Activated CD4-positive, alpha-beta memory T cell treated with anti-CD3 and anti-CD28 coated beads, Interleukin-2, amount 10 ng/mL, durations not matched to agents 7 days and 5 days (primary cell): ENCODE results near the gene UNC79. TPM values are rescaled to one million over a fixed set of nuclear protein-coding genes. Genes with fewer than 3 reads are reported as not detected.

ENCODE experiments used
- CTCF ChIA-PET: fragments of 350-600 bp; sonication (Branson Sonifier 250); formaldehyde crosslinking; loops from one replicate; lab custom pipeline; 2021; ENCODE audit warnings: antibody characterized with exemption, inconsistent platforms; lab: Charles Lee
- POLR2A ChIA-PET: fragments of 350-600 bp; sonication (Branson Sonifier 250); formaldehyde crosslinking; loops from one replicate; lab custom pipeline; 2021; ENCODE audit warnings: antibody characterized with exemption; lab: Charles Lee
- DNase-seq: peaks from one replicate; pipeline ENCODE4 v3.0.0-alpha.2; 2020
- H3K27ac Mint-ChIP-seq: one replicate; pipeline ENCODE4 v1.8.0; 2021; ENCODE audit warnings: mild to moderate bottlenecking, mixed read lengths
- H3K27me3 Mint-ChIP-seq: one replicate; pipeline ENCODE4 v1.8.0; 2021; ENCODE audit warnings: mixed read lengths
- H3K36me3 Mint-ChIP-seq: one replicate; pipeline ENCODE4 v1.8.0; 2021; ENCODE audit warnings: low read depth, mixed read lengths
- H3K4me1 Mint-ChIP-seq: one replicate; pipeline ENCODE4 v1.8.0; 2021; ENCODE audit warnings: mixed read lengths
- H3K4me3 Mint-ChIP-seq: one replicate; pipeline ENCODE4 v1.8.0; 2021; ENCODE audit warnings: mild to moderate bottlenecking, mixed read lengths
- H3K9me3 Mint-ChIP-seq: one replicate; pipeline ENCODE4 v1.8.0; 2021; ENCODE audit warnings: mixed read lengths
- total RNA-seq, 2 experiments: library from RNA; stranded (reverse); gene quantifications; one replicate each; pipeline ENCODE4 v1.2.3, GENCODE V29; 2021

UNC79 gene
- total RNA-seq, 2 experiments from 2014 or later: 0.03 TPM; not detected in 1

DNA sequence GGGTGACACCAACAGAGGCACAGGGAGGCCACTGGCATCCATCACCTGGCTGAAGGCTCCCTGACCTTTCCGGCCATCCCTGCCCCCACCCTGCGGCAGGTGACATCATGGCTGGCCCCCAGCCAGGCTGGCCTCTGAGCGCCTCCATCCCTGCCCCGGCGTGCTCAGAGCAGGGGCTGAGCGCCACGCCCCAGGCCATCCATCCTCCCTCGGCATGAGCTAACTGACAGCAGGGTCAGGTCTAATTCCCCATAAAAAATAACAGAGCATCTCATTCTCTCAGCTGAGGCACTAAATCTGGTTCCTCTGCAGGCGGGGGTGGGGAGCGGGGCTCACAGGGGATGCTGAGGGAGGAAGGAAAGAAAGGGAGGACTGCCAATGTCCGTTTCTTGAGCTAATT, 306.9 kb downstream of the UNC79 start:
- Mint-ChIP-seq H3K27ac (no peak overlapping the region), H3K4me3 (no peak overlapping the region), H3K27me3 (peaks cover 3% of the 10 kb centered on the region), H3K36me3 (no peaks in the 10 kb centered on the region), H3K9me3 (no peaks in the 10 kb centered on the region), H3K4me1 (no peaks in the 10 kb centered on the region)
- ChIA-PET POLR2A (no interaction called here), CTCF (no interaction called here)
- DNase-seq: no peak

DNA sequence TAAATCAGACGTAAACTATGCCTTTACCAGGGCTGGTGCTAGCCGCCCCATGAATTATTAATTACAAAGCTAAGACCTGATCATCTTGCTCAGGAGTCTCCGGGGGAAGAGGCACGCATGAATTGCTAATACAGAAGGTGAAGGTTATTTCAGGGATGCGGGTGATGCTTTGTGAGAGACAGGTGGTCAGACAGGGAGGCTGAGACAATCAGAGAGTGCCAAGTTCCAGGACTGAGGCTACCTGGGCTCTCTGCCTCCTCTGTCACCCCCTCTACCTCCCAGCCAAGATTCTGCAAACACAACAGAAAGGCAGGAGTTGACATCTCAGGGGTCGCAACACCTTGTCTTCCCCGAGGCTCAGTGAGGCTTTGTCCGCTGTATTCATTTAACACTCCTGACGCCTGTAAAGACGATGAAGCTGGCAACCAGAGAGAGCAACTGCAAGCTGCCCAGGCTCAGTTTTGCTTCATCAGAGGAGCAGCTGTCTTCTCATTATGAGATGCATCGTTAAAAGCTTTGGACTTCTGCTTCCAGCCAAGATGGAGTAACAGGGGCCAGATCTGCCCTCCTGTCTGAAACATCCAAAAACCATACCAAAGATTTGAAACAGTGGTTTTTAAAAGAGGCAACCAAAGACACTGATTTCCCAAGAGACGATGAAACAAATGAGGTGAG, 311.0 kb downstream of the UNC79 start:
- Mint-ChIP-seq H3K27me3 (peaks cover 5% of the 10 kb centered on the region), H3K36me3 (no peaks in the 10 kb centered on the region), H3K4me3 (no peak overlapping the region), H3K4me1 (no peaks in the 10 kb centered on the region), H3K9me3 (no peaks in the 10 kb centered on the region), H3K27ac (no peak overlapping the region)
- DNase-seq: no peak
- POLR2A ChIA-PET: no interaction called here
- CTCF ChIA-PET: no interaction called here

DNA sequence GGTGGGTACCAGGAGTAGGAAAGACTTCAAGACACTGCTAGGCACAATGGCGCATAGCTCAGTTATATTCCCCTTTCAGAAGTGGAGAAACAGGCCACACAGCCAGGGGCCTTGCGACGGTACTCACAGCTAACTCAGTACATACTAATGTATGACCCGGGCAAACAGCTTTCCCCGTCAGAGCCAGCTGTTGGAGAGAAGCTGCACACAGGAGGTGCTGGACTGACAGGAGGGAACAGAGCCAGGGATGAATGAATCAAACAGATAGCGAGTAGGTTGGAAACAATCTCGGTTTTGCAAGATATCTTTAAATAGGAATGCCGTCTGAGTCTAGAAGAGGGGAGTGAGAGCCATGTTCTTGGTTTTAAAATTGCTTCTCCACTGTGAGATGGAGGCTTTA, 312.0 kb downstream of the UNC79 start:
- ChIA-PET POLR2A (no interaction called here), CTCF (no interaction called here)
- no peak for DNase-seq
- Mint-ChIP-seq H3K36me3 (no peaks in the 10 kb centered on the region), H3K4me1 (no peaks in the 10 kb centered on the region), H3K27ac (no peak overlapping the region), H3K9me3 (no peaks in the 10 kb centered on the region), H3K27me3 (peaks cover 5% of the 10 kb centered on the region), H3K4me3 (no peak overlapping the region)

DNA sequence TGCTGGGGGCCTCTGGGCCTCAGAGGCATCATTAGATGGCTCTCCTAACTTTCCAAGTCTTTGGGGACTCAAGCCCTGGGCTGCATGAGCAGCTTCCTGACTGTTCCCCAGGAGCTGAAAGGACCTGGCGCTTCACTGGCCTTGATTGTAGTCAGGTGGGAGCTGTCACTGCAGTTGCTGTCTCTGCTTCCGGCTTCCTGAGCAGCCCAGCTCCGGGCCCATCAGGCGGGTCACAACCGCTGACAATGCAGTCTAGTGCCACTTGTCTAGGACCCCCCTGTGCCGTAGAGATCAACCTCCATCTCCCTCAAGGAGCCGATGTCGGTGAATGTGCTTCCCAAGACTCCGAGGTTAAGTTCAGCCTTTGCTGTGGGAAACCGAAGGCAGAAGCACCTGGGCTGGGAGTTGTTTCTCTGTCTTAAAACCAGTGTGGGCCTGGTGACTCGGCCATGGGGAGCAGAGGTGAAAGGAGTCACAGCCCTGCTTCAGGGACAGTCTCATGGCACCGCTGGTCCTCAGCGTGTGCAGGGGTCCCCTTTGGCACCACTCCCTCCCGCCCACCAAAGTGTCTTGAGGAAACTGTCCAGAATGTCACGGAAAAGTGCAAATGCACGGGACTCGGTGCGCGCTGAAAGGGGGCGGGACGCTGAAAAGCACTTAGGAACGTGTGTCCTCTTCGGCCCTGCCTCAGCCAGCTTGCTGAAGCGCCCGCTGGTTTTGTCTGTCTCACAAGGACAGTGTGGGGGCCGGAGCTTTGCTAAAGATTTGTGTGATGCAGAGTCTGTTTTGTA, 312.7 kb downstream of the UNC79 start:
- H3K27ac Mint-ChIP-seq: no peak overlapping the region
- ChIA-PET CTCF (no interaction called here), POLR2A (no interaction called here)
- H3K36me3 Mint-ChIP-seq: no peaks in the 10 kb centered on the region
- H3K4me1 Mint-ChIP-seq: no peaks in the 10 kb centered on the region
- H3K9me3 Mint-ChIP-seq: no peaks in the 10 kb centered on the region
- H3K27me3 Mint-ChIP-seq: peaks cover 2% of the 10 kb centered on the region
- H3K4me3 Mint-ChIP-seq: no peak overlapping the region
- no peak for DNase-seq

DNA sequence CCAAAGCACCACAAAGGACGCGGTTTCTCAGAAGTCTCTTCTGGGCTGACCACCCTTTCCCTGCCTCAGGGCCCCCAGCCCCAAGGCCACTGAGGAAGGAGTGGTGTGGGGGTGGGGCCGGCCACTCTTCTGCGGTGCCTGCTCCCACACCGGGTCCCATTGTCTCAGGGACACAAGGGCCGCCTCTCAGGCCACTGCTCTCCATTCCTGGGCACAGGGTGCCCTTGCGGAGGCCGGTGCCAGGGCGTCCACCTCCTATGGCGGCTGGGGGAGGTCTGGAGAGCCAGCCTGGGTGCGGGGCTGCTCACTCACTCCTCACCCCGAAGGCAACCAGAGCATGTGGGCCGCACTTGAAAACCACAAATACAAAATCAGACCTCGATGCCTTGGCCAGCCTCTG, 313.4 kb downstream of the UNC79 start:
- H3K36me3 Mint-ChIP-seq: no peaks in the 10 kb centered on the region
- ChIA-PET CTCF (no interaction called here), POLR2A (no interaction called here)
- H3K9me3 Mint-ChIP-seq: no peaks in the 10 kb centered on the region
- H3K27ac Mint-ChIP-seq: no peak overlapping the region
- H3K4me3 Mint-ChIP-seq: no peak overlapping the region
- no peak for DNase-seq
- peaks cover 2% of the 10 kb centered on the region for H3K27me3 Mint-ChIP-seq
- H3K4me1 Mint-ChIP-seq: no peaks in the 10 kb centered on the region

DNA sequence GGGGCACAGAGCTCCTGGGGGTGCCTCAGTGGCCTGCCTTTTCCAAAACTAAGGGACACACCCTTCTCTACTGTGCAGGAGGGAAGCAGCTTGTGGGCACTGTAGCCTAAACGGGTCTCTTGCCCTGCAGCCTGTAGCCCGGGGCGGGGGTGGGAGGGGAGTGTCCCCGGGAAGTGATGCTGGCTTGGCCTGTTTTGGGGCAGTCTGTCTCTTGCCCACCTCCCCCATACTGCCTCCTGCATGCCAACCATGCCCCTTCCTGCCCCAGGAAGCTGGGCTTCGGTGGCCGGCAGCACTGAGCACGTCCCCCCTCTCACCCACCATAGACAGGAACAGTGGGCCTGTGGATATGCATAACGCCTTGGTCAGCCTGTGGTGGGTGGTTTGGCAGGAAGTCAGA, 314.1 kb downstream of the UNC79 start:
- H3K4me3 Mint-ChIP-seq: no peak overlapping the region
- ChIA-PET POLR2A (no interaction called here), CTCF (no interaction called here)
- no peaks in the 10 kb centered on the region for H3K4me1 Mint-ChIP-seq
- no peak for DNase-seq
- no peaks in the 10 kb centered on the region for H3K9me3 Mint-ChIP-seq
- H3K27me3 Mint-ChIP-seq: peaks cover 2% of the 10 kb centered on the region
- no peaks in the 10 kb centered on the region for H3K36me3 Mint-ChIP-seq
- H3K27ac Mint-ChIP-seq: no peak overlapping the region

DNA sequence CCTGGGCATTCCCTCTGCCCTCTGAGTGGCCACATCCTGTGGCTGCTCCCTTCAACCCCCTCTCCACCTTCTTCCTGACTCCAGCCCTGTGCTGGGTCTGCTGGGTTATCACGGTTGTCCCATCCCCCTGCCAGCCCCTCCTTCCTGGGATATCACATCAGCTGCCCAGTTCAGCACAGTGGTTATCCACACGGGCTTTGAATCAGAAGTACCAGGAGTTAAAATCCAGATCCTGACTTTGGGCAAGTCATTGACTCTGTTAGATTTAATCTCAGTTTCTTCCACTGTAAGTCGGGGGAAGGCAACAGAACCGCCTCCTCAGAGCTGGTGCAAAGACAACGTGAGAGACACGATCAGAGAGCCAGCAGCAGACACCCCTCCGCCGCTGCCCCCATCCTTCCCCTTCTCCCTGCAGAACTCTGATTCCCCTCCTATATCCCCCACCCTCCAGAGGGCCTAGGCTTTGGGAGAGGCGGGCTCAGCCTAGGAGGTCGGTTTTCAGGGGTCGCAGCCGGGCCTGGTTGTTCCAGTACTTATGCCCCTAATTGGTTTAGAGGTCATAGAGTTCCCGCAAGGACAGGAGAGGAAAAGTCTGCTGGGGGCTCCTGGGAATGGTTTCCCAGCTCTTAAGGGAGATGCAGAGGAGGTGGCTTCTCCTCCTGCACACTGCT, 315.0 kb downstream of the UNC79 start:
- H3K9me3 Mint-ChIP-seq: no peaks in the 10 kb centered on the region
- H3K27ac Mint-ChIP-seq: no peak overlapping the region
- H3K4me3 Mint-ChIP-seq: no peak overlapping the region
- DNase-seq: no peak
- H3K4me1 Mint-ChIP-seq: no peaks in the 10 kb centered on the region
- H3K27me3 Mint-ChIP-seq: peaks cover 2% of the 10 kb centered on the region
- ChIA-PET POLR2A (no interaction called here), CTCF (no interaction called here)
- H3K36me3 Mint-ChIP-seq: no peaks in the 10 kb centered on the region

DNA sequence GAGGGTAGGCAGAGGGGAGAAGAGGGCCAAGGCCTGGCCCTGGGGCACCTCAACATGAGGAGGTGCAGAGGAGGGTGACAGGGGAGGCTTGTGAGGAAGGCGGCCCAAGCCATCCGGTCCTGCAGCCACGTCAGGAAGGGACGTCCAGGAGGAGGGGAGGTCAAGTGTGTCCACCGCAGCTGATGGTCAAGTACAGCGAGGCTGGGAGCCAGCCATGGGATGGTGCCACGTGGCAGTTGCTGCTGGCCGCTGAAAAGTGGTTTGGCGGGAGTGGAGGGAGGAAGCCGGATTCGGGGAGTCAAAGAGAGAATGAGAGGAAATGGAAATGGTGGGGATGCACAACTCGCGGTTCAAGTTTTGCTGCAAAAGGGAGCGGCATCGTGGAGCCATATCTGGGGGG, 316.4 kb downstream of the UNC79 start:
- Mint-ChIP-seq H3K27ac (no peak overlapping the region), H3K9me3 (no peaks in the 10 kb centered on the region), H3K36me3 (no peaks in the 10 kb centered on the region), H3K4me1 (no peaks in the 10 kb centered on the region), H3K4me3 (no peak overlapping the region), H3K27me3 (peaks cover 2% of the 10 kb centered on the region)
- ChIA-PET POLR2A (no interaction called here), CTCF (no interaction called here)
- no peak for DNase-seq

DNA sequence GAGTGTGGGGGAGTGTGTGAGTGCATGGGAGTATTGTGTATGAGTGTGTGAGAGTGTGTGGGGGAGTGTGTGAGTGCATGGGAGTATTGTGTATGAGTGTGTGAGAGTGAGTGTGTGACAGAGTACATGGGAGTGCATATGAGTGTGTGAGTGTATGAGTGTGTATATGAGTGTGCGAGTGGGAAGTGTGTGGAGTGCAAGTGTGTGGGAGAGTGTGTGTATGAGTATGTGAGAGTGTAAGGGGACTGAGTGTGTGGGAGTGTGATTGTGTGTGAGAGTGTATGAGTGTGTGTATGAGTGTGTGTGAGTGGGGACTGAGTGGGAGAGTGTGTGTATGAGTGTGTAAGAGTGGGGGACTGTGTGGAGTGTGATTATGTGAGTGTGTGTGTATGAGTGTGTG, 316.8 kb downstream of the UNC79 start:
- H3K27ac Mint-ChIP-seq: no peak overlapping the region
- DNase-seq: no peak
- H3K4me1 Mint-ChIP-seq: no peaks in the 10 kb centered on the region
- no peak overlapping the region for H3K4me3 Mint-ChIP-seq
- peaks cover 2% of the 10 kb centered on the region for H3K27me3 Mint-ChIP-seq
- H3K9me3 Mint-ChIP-seq: no peaks in the 10 kb centered on the region
- no peaks in the 10 kb centered on the region for H3K36me3 Mint-ChIP-seq
- ChIA-PET CTCF (no interaction called here), POLR2A (no interaction called here)

DNA sequence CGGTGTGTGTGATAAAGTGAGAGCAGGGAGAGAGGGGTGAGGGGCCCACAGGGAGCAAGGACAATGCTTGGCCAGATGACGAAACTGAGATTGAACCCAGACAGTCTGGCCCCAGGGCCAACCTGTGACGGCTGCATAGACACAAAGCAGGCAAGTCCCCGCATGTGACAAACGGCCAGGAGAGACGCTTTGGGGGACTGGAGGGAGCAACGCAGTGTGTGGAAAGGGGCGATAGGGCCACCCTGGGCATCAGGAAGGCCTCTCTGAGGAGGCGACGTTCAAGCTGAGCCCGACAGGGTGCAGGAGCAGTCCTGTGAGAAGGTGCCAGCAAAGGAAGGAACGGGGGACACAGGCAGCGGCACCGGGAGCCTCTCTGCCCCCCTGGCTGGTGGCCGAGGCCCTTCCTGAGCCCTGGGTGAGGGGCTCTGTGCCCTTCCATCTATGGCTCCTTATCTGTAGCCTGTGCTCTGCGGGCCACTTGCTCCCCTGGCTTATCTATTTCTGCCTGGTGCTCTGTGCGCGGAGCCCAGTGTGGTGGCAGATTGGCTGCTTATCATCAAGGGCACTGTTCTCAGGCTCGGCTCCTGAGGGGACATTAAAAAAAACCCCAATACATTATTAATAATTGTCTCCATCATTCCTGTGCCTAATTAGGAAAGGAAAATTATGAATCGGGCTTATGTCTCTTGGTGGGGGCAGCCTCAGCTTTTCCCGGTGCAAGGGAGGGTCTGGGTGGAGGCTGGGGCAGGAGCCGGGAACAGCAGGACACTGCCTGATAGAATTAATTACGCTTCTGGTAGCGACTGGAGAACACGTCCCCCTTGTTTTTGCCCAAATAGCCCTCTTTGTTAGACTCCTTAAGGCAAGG, 317.7 kb downstream of the UNC79 start:
- Mint-ChIP-seq H3K27me3 (peaks cover 2% of the 10 kb centered on the region), H3K9me3 (no peaks in the 10 kb centered on the region), H3K36me3 (no peaks in the 10 kb centered on the region), H3K4me3 (no peak overlapping the region), H3K4me1 (no peaks in the 10 kb centered on the region), H3K27ac (no peak overlapping the region)
- ChIA-PET CTCF (no interaction called here), POLR2A (no interaction called here)
- no peak for DNase-seq

DNA sequence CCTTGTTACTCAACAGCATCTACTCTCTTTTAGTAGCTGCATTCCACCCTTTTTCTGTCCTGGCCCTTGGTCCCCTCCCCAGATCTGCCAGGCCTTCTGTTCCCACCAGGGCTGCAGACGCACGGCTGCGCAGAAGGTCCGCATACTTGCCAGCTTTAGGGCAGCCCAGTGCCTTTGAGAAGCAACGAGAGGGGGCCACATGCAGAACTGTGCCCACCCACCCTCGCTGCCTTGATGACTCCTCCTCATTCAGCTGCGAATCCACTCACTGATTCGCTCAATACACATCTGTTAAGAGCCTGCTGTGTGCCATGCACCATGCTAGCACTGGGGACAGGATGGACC, 318.3 kb downstream of the UNC79 start:
- POLR2A ChIA-PET: no interaction called here
- Mint-ChIP-seq H3K4me1 (no peaks in the 10 kb centered on the region), H3K9me3 (no peaks in the 10 kb centered on the region), H3K27me3 (peaks cover 2% of the 10 kb centered on the region), H3K36me3 (no peaks in the 10 kb centered on the region), H3K27ac (no peak overlapping the region), H3K4me3 (no peak overlapping the region)
- CTCF ChIA-PET: no interaction called here
- DNase-seq: no peak

DNA sequence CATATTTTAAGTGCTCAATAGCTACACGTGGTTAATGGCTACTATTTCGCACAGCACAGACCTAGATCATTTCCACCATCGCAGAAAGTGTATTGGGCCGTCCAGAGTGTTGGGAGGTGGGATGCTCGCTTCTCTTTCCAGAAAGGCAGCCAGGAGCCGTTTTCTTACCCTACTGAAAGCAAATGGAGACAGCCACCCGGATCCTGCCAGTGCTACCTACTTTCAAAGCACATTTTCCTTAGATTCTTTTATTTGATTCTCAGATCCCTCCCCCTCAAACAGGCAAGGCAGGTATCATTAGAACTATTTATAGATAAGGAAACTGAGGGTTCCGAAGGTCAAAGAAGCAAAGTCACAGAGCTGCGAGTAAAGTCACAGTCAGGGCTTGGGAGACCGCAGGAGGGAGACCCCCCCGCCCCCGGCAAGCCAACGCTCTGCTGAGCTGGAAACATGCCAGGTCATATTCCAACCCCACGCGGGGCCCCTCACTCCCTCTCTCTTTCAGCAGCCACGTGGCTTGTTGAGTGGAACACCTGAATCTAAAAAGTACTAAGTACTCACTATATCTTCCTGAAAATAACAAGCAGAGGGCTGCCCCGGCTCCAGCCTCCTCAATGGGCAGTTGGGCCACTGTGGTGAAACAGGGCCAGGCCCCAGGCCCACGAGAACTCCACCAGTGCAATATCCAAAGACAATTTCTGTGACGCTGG, 321.4 kb downstream of the UNC79 start:
- no peaks in the 10 kb centered on the region for H3K27me3 Mint-ChIP-seq
- no peaks in the 10 kb centered on the region for H3K9me3 Mint-ChIP-seq
- ChIA-PET CTCF (no interaction called here), POLR2A (no interaction called here)
- H3K4me3 Mint-ChIP-seq: no peak overlapping the region
- H3K4me1 Mint-ChIP-seq: no peaks in the 10 kb centered on the region
- H3K36me3 Mint-ChIP-seq: no peaks in the 10 kb centered on the region
- H3K27ac Mint-ChIP-seq: no peak overlapping the region
- no peak for DNase-seq
